T-helper 1 cell treated with Interleukin-12 subunit alpha and Interleukin-12 subunit beta and Interleukin-4 antibody, amounts not matched to agents 30 ng/mL and 1 ng/mL, for 36 hours (primary cell): ENCODE data around the gene WNK3. TPM values are rescaled to one million over a fixed set of nuclear protein-coding genes. Genes with fewer than 3 reads are reported as not detected.

Source experiments
- intact Hi-C: fragments of 100-400 bp; cut with micrococcal nuclease; formaldehyde crosslinking; loops from one replicate; pipeline ENCODE4 v1.15.1; 2024
- total RNA-seq: library from RNA; stranded (reverse); gene quantifications from 2 replicates; pipeline ENCODE4 v1.2.3, GENCODE V29; 2022

The WNK3 gene
- total RNA-seq, 1 donor from 2014 or later: 0.07 TPM

- intact Hi-C loops: no loop called here
Observed at GRCh38 chrX:54171527-54172250, 186.2 kb downstream of the WNK3 start.

GRCh38 chrX:54171091-54171490 is 186.8 kb downstream of the WNK3 start:
- intact Hi-C loops: no loop called here

- intact Hi-C loops: no loop called here
Observed at GRCh38 chrX:54166915-54167314, 190.9 kb downstream of the WNK3 start.

- intact Hi-C loops: no loop called here
Observed at GRCh38 chrX:54157561-54157960, 200.3 kb downstream of the WNK3 start.

Other genes with a start within 250 kb of the WNK3 start
- 9.9 and 11.4 TPM in 2 replicates for gene FAM120C, start 174.8 kb downstream of the WNK3 start, total RNA-seq
- gene TSR2, start 82.4 kb upstream of the WNK3 start, total RNA-seq: 33.9 and 34.8 TPM in 2 replicates
- gene FGD1, start 138.2 kb upstream of the WNK3 start, total RNA-seq: 0.07 TPM in 1 of 2 replicates, not detected in the other
- gene GNL3L, start 172.2 kb upstream of the WNK3 start, total RNA-seq: 54.5 and 55.1 TPM in 2 replicates